ENCODE results near the gene MAGI2. TPM values are rescaled to one million over a fixed set of nuclear protein-coding genes. Genes with fewer than 3 reads are reported as not detected.
A peak's percentile ranks its signal among the peaks of the same experiment; 100 is the strongest.

The MAGI2 gene
- total RNA-seq, 6 experiments from 2014 or later, result 7.1 to 9.8 (median 8.5) TPM

- DNase-seq, result peak; percentile 74
- 0 out of 2 replicates have a peak overlapping the region, but pooled peaks have one; percentile 4 for H3K4me3 Mint-ChIP-seq
Observed at GRCh38 chr7:78530351-78530750, 923.1 kb downstream of the MAGI2 start.

GRCh38 chr7:78529392-78529791 is 924.1 kb downstream of the MAGI2 start:
- no peaks in the 10 kb centered on the region for H3K36me3 Mint-ChIP-seq (ENCODE audit: low read depth)
- TF ChIP-seq CTCF (IDR thresholded peaks at IDR 0.05), result no peak
- H3K4me3 Mint-ChIP-seq, result peak overlapping the region; percentile 25
- H3K27ac Mint-ChIP-seq, result peak overlapping the region; percentile 24
- peak; percentile 8 for DNase-seq
- H3K4me1 Mint-ChIP-seq (ENCODE audit: low read depth), result peaks cover 24% of the 10 kb centered on the region
- H3K27me3 Mint-ChIP-seq (ENCODE audit: insufficient read depth), result no peaks in the 10 kb centered on the region; the same call in 1 of the 2 replicates
- H3K9me3 Mint-ChIP-seq, result no peaks in the 10 kb centered on the region

More at GRCh38 chr7:78530351-78530750, 923.1 kb downstream of the MAGI2 start:
- H3K27me3 Mint-ChIP-seq (ENCODE audit: insufficient read depth), result no peaks in the 10 kb centered on the region; the same call in 1 of the 2 replicates
- H3K36me3 Mint-ChIP-seq (ENCODE audit: low read depth), result no peaks in the 10 kb centered on the region
- peak overlapping the region; percentile 56 for H3K27ac Mint-ChIP-seq
- no peak for TF ChIP-seq CTCF (IDR thresholded peaks at IDR 0.05)
- peaks cover 33% of the 10 kb centered on the region for H3K4me1 Mint-ChIP-seq (ENCODE audit: low read depth)
- H3K9me3 Mint-ChIP-seq, result no peaks in the 10 kb centered on the region

- Mint-ChIP-seq H3K4me1 (ENCODE audit: low read depth) (peaks cover 22% of the 10 kb centered on the region), H3K27me3 (ENCODE audit: insufficient read depth) (no peaks in the 10 kb centered on the region; the same call in 1 of the 2 replicates), H3K36me3 (ENCODE audit: low read depth) (no peaks in the 10 kb centered on the region), H3K4me3 (peak overlapping the region; percentile 25), H3K9me3 (no peaks in the 10 kb centered on the region), H3K27ac (peak overlapping the region; percentile 24)
- no peak for DNase-seq
- no peak for TF ChIP-seq CTCF (IDR thresholded peaks at IDR 0.05)
Observed at GRCh38 chr7:78528964-78529363, 924.5 kb downstream of the MAGI2 start.

- Mint-ChIP-seq H3K4me1 (ENCODE audit: low read depth) (peaks cover 3% of the 10 kb centered on the region), H3K36me3 (ENCODE audit: low read depth) (no peaks in the 10 kb centered on the region), H3K9me3 (no peaks in the 10 kb centered on the region), H3K4me3 (no peak overlapping the region), H3K27ac (no peak overlapping the region), H3K27me3 (ENCODE audit: insufficient read depth) (no peaks in the 10 kb centered on the region; the same call in 1 of the 2 replicates)
- DNase-seq, result no peak
- TF ChIP-seq CTCF (IDR thresholded peaks at IDR 0.05), result no peak
Observed at GRCh38 chr7:78523930-78524329, 929.5 kb downstream of the MAGI2 start.

GRCh38 chr7:78521961-78522360 is 931.5 kb downstream of the MAGI2 start:
- H3K4me1 Mint-ChIP-seq (ENCODE audit: low read depth), result no peaks in the 10 kb centered on the region
- H3K36me3 Mint-ChIP-seq (ENCODE audit: low read depth), result no peaks in the 10 kb centered on the region
- H3K27ac Mint-ChIP-seq, result no peak overlapping the region
- no peaks in the 10 kb centered on the region for H3K9me3 Mint-ChIP-seq
- DNase-seq, result no peak
- no peak for TF ChIP-seq CTCF (IDR thresholded peaks at IDR 0.05)
- no peak overlapping the region for H3K4me3 Mint-ChIP-seq
- no peaks in the 10 kb centered on the region; the same call in 1 of the 2 replicates for H3K27me3 Mint-ChIP-seq (ENCODE audit: insufficient read depth)

- no peak for TF ChIP-seq CTCF (IDR thresholded peaks at IDR 0.05)
- Mint-ChIP-seq H3K36me3 (ENCODE audit: low read depth) (no peaks in the 10 kb centered on the region), H3K4me1 (ENCODE audit: low read depth) (no peaks in the 10 kb centered on the region), H3K9me3 (no peaks in the 10 kb centered on the region), H3K27me3 (ENCODE audit: insufficient read depth) (no peaks in the 10 kb centered on the region), H3K27ac (no peak overlapping the region), H3K4me3 (no peak overlapping the region)
- no peak for DNase-seq
Observed at GRCh38 chr7:78516450-78516849, 937.0 kb downstream of the MAGI2 start.

Data from HFFc6 (cell line).